HEK293 (cell line): ENCODE results near the gene KTN1.

ENCODE experiments used
- CTCF ChIA-PET: fragments of 350-600 bp; formaldehyde crosslinking; extraction: SDS; loops from one replicate; lab custom pipeline; 2021; ENCODE audit warnings: antibody characterized with exemption; lab: Yijun Ruan, JAX
- POLR2A ChIA-PET: fragments of 300-600 bp; formaldehyde crosslinking; extraction: SDS; loops from one replicate; lab custom pipeline; 2020; ENCODE audit warnings: antibody characterized with exemption, inconsistent platforms; lab: Yijun Ruan, JAX
- H3K27ac ChIP-seq: fragments of 200-500 bp; sonication (Bioruptor generic); 2 replicates; pipeline ENCODE4 v1.5.1; 2014; ENCODE audit warnings: low read depth, low read length, control low read depth, inconsistent platforms; ENCODE audit errors: extremely low read depth
- H3K36me3 ChIP-seq, 2 experiments: fragments of 200-500 bp in 1 of 2; sonication (Bioruptor generic) in 1 of 2; 1 replicate in 1 of 2; 2 replicates in 1 of 2; pipeline ENCODE4 v1.5.1; 2014 to 2017; ENCODE audit warnings: inconsistent platforms in 2 of 2, low read length in 2 of 2; ENCODE audit not compliant: control insufficient read depth in 2 of 2, insufficient read depth in 1 of 2
- H3K4me1 ChIP-seq: fragments of 200-500 bp; sonication (Bioruptor generic); 2 replicates; pipeline ENCODE4 v1.5.1; 2014; ENCODE audit warnings: mild to moderate bottlenecking, low read length, inconsistent platforms; ENCODE audit not compliant: control insufficient read depth, insufficient read depth
- H3K4me3 ChIP-seq: 2 replicates; pipeline ENCODE4 v1.5.1; 2011; ENCODE audit warnings: low read depth, mild to moderate bottlenecking, control low read depth, low read length, moderate library complexity
- H3K9me3 ChIP-seq: fragments of 200-500 bp; sonication (Bioruptor generic); 2 replicates; pipeline ENCODE4 v1.5.1; 2014; ENCODE audit warnings: low read depth, low read length, inconsistent platforms; ENCODE audit not compliant: control insufficient read depth, insufficient read depth
- IKZF3 ChIP-seq: fragments of 450-650 bp; IDR thresholded peaks from 2 replicates; pipeline ENCODE4 v1.5.0; 2018; ENCODE audit warnings: missing biosample characterization, mild to moderate bottlenecking, missing genetic modification characterization, moderate library complexity
- MZF1 ChIP-seq: fragments of 450-650 bp; formaldehyde crosslinking; IDR thresholded peaks from 2 replicates; pipeline ENCODE4 v1.5.1; 2017; ENCODE audit warnings: missing biosample characterization, missing genetic modification characterization, borderline replicate concordance
- ZNF184 ChIP-seq: fragments of 450-650 bp; IDR thresholded peaks from 2 replicates; pipeline ENCODE4 v1.5.1; 2018; ENCODE audit warnings: missing biosample characterization, mild to moderate bottlenecking, missing genetic modification characterization
- ZNF621 ChIP-seq: fragments of 450-650 bp; formaldehyde crosslinking; IDR thresholded peaks from 2 replicates; pipeline ENCODE4 v1.5.1; 2017; ENCODE audit warnings: missing biosample characterization, missing genetic modification characterization
- ZNF654 ChIP-seq: fragments of 450-650 bp; formaldehyde crosslinking; IDR thresholded peaks from 2 replicates; pipeline ENCODE4 v1.5.1; 2016; ENCODE audit warnings: low read depth, missing biosample characterization, missing genetic modification characterization
- ZNF660 ChIP-seq: fragments of 450-650 bp; IDR thresholded peaks from 2 replicates; pipeline ENCODE4 v1.5.1; 2018; ENCODE audit warnings: missing biosample characterization, mild to moderate bottlenecking, missing genetic modification characterization
- ZNF747 ChIP-seq: fragments of 450-650 bp; formaldehyde crosslinking; IDR thresholded peaks from 2 replicates; pipeline ENCODE4 v1.5.1; 2016; ENCODE audit warnings: missing biosample characterization, missing genetic modification characterization
- TF ChIP-seq, protein P1 (sequence below): fragments of 450-650 bp; formaldehyde crosslinking; IDR thresholded peaks from 2 replicates; pipeline ENCODE4 v1.5.1; 2016; ENCODE audit warnings: missing biosample characterization, missing genetic modification characterization
- TF ChIP-seq, protein P2 (sequence below): fragments of 450-650 bp; formaldehyde crosslinking; conservative IDR thresholded peaks from 2 replicates; pipeline ENCODE4 v1.5.1; 2016; ENCODE audit warnings: low read depth, missing biosample characterization, missing genetic modification characterization
- TF ChIP-seq, protein P3 (sequence below): fragments of 450-650 bp; IDR thresholded peaks from 2 replicates; pipeline ENCODE4 v1.5.1; 2018; ENCODE audit warnings: missing biosample characterization, missing genetic modification characterization
- TF ChIP-seq, protein P4 (sequence below): fragments of 450-650 bp; formaldehyde crosslinking; IDR thresholded peaks from 2 replicates; pipeline ENCODE4 v1.5.1; 2016; ENCODE audit warnings: missing biosample characterization, missing genetic modification characterization
- TF ChIP-seq, protein P5 (sequence below): fragments of 450-650 bp; formaldehyde crosslinking; conservative IDR thresholded peaks from 2 replicates; pipeline ENCODE4 v1.5.1; 2016; ENCODE audit warnings: low read depth, missing biosample characterization, missing genetic modification characterization

KTN1 gene

DNA sequence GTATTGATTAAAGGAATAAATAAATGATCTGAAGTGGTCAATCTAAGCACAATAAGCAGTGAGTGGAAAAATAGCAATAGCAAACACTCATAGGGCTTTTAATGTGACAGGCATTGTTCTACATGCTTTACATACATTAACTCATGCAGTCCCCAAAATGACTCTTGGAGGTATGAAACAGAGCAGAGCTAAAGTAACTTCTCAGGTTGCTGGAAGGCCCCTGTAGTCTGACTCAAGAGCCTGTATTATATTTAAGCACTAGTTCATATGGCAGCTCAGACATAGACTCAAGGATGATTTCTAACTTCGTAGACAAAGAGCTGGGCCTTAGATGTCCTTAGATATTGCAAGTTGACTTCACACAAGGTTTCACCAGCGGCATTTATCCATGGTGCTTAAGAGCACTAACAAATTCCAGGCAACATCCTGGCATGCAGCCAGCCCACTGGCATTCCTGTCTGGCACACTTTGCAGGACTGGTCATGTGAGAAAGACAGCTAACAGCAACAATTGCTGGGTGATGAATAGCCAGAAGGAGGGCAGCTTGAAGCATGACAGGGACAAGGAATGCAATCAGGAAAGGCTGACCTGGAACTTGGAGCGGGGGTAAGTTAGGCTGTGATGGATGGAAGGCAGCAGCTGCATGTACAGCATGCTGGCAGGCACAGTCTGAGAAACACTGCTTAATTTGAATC, 22.9 kb upstream of the KTN1 start:
- Histone ChIP-seq H3K9me3 (no peaks in the 10 kb centered on the region), H3K4me3 (no peak overlapping the region), H3K4me1 (0 out of 2 replicates have a peak, but pooled peaks cover 3% of the 10 kb centered on the region), H3K27ac (no peak overlapping the region), H3K36me3 (no peaks in the 10 kb centered on the region)
- TF ChIP-seq ZNF654 (tag by site-specific recombination) (no peak), ZNF660 (tag by site-specific recombination) (0 out of 2 replicates have a peak, but pooled peaks have one; percentile 37)
- TF ChIP-seq, protein P1, sequence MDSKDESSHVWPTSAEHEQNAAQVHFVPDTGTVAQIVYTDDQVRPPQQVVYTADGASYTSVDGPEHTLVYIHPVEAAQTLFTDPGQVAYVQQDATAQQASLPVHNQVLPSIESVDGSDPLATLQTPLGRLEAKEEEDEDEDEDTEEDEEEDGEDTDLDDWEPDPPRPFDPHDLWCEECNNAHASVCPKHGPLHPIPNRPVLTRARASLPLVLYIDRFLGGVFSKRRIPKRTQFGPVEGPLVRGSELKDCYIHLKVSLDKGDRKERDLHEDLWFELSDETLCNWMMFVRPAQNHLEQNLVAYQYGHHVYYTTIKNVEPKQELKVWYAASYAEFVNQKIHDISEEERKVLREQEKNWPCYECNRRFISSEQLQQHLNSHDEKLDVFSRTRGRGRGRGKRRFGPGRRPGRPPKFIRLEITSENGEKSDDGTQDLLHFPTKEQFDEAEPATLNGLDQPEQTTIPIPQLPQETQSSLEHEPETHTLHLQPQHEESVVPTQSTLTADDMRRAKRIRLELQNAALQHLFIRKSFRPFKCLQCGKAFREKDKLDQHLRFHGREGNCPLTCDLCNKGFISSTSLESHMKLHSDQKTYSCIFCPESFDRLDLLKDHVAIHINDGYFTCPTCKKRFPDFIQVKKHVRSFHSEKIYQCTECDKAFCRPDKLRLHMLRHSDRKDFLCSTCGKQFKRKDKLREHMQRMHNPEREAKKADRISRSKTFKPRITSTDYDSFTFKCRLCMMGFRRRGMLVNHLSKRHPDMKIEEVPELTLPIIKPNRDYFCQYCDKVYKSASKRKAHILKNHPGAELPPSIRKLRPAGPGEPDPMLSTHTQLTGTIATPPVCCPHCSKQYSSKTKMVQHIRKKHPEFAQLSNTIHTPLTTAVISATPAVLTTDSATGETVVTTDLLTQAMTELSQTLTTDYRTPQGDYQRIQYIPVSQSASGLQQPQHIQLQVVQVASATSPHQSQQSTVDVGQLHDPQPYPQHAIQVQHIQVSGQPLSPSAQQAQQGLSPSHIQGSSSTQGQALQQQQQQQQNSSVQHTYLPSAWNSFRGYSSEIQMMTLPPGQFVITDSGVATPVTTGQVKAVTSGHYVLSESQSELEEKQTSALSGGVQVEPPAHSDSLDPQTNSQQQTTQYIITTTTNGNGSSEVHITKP: peak; percentile 29; the same call in 1 of the 2 replicates
- TF ChIP-seq, protein P2, sequence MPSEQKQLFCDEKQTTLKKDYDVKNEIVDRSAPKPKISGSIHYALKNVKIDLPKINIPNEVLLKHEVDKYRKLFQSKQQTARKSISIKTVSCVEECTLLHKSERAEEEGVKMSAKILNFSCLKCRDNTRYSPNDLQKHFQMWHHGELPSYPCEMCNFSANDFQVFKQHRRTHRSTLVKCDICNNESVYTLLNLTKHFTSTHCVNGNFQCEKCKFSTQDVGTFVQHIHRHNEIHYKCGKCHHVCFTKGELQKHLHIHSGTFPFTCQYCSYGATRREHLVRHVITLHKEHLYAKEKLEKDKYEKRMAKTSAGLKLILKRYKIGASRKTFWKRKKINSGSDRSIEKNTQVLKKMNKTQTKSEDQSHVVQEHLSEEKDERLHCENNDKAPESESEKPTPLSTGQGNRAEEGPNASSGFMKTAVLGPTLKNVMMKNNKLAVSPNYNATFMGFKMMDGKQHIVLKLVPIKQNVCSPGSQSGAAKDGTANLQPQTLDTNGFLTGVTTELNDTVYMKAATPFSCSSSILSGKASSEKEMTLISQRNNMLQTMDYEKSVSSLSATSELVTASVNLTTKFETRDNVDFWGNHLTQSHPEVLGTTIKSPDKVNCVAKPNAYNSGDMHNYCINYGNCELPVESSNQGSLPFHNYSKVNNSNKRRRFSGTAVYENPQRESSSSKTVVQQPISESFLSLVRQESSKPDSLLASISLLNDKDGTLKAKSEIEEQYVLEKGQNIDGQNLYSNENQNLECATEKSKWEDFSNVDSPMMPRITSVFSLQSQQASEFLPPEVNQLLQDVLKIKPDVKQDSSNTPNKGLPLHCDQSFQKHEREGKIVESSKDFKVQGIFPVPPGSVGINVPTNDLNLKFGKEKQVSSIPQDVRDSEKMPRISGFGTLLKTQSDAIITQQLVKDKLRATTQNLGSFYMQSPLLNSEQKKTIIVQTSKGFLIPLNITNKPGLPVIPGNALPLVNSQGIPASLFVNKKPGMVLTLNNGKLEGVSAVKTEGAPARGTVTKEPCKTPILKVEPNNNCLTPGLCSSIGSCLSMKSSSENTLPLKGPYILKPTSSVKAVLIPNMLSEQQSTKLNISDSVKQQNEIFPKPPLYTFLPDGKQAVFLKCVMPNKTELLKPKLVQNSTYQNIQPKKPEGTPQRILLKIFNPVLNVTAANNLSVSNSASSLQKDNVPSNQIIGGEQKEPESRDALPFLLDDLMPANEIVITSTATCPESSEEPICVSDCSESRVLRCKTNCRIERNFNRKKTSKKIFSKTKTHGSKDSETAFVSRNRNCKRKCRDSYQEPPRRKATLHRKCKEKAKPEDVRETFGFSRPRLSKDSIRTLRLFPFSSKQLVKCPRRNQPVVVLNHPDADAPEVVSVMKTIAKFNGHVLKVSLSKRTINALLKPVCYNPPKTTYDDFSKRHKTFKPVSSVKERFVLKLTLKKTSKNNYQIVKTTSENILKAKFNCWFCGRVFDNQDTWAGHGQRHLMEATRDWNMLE (tag by site-specific recombination): no peak
- ChIA-PET CTCF (interaction anchor here (1.0 to 1.4 kb wide), 4 partner anchors 15 to 119 kb away, joined by 3 to 5 read pairs (median 5); no protein-coding TSS in a partner anchor), POLR2A (no interaction called here)

DNA sequence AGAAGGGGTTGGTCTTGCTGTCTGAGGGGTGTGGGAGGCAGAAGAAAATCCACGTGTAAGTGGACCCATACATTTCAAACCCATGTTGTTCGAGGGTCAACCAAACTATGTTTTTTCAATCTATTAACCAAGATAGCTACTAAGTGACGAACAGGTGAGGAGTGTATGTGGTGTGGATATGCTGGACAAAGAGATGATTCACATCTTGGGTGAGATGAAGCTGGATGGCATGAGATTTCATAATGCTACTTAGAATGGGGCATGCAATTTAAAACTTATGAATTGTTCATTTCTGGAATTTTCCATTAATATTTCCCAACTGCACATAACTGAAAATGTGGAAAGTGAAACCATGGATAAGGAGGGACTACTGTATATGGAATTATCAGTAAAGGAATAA, 17.9 kb upstream of the KTN1 start:
- H3K9me3 ChIP-seq: no peaks in the 10 kb centered on the region
- no peak overlapping the region for H3K4me3 ChIP-seq
- no peak overlapping the region for H3K27ac ChIP-seq
- no peaks in the 10 kb centered on the region for H3K36me3 ChIP-seq
- ChIA-PET POLR2A (no interaction called here), CTCF (no interaction called here)
- TF ChIP-seq, protein P3, sequence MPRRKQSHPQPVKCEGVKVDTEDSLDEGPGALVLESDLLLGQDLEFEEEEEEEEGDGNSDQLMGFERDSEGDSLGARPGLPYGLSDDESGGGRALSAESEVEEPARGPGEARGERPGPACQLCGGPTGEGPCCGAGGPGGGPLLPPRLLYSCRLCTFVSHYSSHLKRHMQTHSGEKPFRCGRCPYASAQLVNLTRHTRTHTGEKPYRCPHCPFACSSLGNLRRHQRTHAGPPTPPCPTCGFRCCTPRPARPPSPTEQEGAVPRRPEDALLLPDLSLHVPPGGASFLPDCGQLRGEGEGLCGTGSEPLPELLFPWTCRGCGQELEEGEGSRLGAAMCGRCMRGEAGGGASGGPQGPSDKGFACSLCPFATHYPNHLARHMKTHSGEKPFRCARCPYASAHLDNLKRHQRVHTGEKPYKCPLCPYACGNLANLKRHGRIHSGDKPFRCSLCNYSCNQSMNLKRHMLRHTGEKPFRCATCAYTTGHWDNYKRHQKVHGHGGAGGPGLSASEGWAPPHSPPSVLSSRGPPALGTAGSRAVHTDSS (tag by site-specific recombination): no peak
- TF ChIP-seq, protein P4, sequence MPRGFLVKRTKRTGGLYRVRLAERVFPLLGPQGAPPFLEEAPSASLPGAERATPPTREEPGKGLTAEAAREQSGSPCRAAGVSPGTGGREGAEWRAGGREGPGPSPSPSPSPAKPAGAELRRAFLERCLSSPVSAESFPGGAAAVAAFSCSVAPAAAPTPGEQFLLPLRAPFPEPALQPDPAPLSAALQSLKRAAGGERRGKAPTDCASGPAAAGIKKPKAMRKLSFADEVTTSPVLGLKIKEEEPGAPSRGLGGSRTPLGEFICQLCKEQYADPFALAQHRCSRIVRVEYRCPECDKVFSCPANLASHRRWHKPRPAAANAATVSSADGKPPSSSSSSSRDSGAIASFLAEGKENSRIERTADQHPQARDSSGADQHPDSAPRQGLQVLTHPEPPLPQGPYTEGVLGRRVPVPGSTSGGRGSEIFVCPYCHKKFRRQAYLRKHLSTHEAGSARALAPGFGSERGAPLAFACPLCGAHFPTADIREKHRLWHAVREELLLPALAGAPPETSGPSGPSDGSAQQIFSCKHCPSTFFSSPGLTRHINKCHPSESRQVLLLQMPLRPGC (tag by site-specific recombination): no peak
- 0 out of 2 replicates have a peak, but pooled peaks cover 3% of the 10 kb centered on the region for H3K4me1 ChIP-seq

DNA sequence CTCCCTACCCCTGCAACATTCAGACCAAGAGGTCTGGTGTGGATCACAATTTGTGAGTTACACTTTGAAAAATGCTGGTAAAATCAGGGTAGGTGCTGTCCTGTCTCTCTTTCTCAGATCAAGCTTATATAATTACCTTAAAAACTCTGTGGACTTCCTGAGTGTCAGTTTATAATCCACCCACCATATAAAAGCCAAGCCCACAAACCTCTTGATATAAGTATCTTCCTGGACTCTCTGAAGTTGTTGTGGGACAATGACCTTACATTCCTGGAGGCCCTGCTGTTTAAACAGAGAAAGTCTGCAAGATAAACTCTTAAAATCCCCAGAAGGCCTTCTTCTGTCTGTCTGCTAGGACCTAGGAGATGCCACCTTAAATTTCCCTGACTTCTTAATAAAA, 11.4 kb upstream of the KTN1 start:
- Histone ChIP-seq H3K27ac (no peak overlapping the region), H3K4me1 (peaks cover 7% of the 10 kb centered on the region), H3K4me3 (no peak overlapping the region), H3K9me3 (no peaks in the 10 kb centered on the region), H3K36me3 (no peaks in the 10 kb centered on the region; a peak in 1 of 3 replicates)
- ChIA-PET POLR2A (no interaction called here), CTCF (interaction anchor here (0.6 kb wide), 1 partner anchor 15 kb away, joined by 3 read pairs; no protein-coding TSS in a partner anchor)
- TF ChIP-seq IKZF3 (tag by site-specific recombination) (no peak), ZNF621 (no peak), ZNF747 (tag by site-specific recombination) (no peak), ZNF184 (tag by site-specific recombination) (no peak), MZF1 (tag by site-specific recombination) (no peak)
- TF ChIP-seq, protein P5, sequence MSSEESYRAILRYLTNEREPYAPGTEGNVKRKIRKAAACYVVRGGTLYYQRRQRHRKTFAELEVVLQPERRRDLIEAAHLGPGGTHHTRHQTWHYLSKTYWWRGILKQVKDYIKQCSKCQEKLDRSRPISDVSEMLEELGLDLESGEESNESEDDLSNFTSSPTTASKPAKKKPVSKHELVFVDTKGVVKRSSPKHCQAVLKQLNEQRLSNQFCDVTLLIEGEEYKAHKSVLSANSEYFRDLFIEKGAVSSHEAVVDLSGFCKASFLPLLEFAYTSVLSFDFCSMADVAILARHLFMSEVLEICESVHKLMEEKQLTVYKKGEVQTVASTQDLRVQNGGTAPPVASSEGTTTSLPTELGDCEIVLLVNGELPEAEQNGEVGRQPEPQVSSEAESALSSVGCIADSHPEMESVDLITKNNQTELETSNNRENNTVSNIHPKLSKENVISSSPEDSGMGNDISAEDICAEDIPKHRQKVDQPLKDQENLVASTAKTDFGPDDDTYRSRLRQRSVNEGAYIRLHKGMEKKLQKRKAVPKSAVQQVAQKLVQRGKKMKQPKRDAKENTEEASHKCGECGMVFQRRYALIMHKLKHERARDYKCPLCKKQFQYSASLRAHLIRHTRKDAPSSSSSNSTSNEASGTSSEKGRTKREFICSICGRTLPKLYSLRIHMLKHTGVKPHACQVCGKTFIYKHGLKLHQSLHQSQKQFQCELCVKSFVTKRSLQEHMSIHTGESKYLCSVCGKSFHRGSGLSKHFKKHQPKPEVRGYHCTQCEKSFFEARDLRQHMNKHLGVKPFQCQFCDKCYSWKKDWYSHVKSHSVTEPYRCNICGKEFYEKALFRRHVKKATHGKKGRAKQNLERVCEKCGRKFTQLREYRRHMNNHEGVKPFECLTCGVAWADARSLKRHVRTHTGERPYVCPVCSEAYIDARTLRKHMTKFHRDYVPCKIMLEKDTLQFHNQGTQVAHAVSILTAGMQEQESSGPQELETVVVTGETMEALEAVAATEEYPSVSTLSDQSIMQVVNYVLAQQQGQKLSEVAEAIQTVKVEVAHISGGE (tag by site-specific recombination): no peak
